Colonic mucosa (tissue), 4 donors: ENCODE data around the gene PDCD11. TPM values are rescaled to one million over a fixed set of nuclear protein-coding genes. Genes with fewer than 3 reads are reported as not detected.

Experiments
- DNase-seq: peaks from one replicate; pipeline ENCODE4 v3.0.0-alpha.2; 2020
- H3K27ac ChIP-seq: fragments of 200-600 bp; one replicate; pipeline ENCODE4 v1.8.0; 2021
- H3K27me3 ChIP-seq: fragments of 200-600 bp; one replicate; pipeline ENCODE4 v1.8.0; 2021
- H3K36me3 ChIP-seq: fragments of 200-600 bp; one replicate; pipeline ENCODE4 v1.8.0; 2021
- H3K4me1 ChIP-seq: fragments of 200-600 bp; one replicate; pipeline ENCODE4 v1.8.0; 2021; ENCODE audit warnings: mild to moderate bottlenecking
- H3K4me3 ChIP-seq: fragments of 200-600 bp; one replicate; pipeline ENCODE4 v1.8.0; 2021
- H3K9ac ChIP-seq, 2 donors: one replicate each; pipeline ENCODE4 v1.7.0; 2013; ENCODE audit warnings: control low read depth in 2 of 2, low read depth in 2 of 2, low read length in 2 of 2
- H3K9me3 ChIP-seq: fragments of 200-600 bp; one replicate; pipeline ENCODE4 v1.8.0; 2021
- intact Hi-C: fragments of 100-400 bp; cut with DNase I; formaldehyde crosslinking; loops from one replicate; pipeline ENCODE4 v1.14.1; 2022
- total RNA-seq, 2 donors: library from RNA; stranded (reverse); fragmentation: NEBNext Ultra II Directional in 1 of 2; extraction: Animal tissue kit (Norgen Biotek cat#: 25700) in 1 of 2; gene quantifications; one replicate each; pipeline ENCODE4 v1.2.1, GENCODE V29; 2021
- TF ChIP-seq, protein P1 (sequence below): fragments of 200-600 bp; IDR thresholded peaks from one replicate; pipeline ENCODE4 v1.8.0; 2022; ENCODE audit warnings: antibody characterized with exemption, mild to moderate bottlenecking
- donor health status: healthy.
- donor health status: DM: no; HTN: no; CAD: no.
- donor health status: DM: no; HTN: no; CAD: no.

Gene PDCD11
- total RNA-seq, 2 donors from 2014 or later, result 14.9 to 33.6 TPM

DNA sequence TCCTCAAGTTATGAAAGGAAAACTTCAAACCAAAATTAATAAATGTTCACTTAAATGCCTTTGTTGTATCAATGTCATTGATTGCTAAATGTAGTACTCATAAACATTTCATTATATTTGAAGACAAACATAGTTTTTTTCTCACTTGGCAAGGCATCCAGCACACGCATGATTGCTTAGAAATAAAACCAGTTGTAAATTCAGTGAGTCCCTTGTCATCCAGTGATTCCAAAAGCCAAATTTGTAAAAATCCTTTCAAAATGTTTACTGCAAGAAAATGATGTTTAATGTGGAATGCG is 90.9 kb downstream of the PDCD11 start:
- TF ChIP-seq, protein P1, sequence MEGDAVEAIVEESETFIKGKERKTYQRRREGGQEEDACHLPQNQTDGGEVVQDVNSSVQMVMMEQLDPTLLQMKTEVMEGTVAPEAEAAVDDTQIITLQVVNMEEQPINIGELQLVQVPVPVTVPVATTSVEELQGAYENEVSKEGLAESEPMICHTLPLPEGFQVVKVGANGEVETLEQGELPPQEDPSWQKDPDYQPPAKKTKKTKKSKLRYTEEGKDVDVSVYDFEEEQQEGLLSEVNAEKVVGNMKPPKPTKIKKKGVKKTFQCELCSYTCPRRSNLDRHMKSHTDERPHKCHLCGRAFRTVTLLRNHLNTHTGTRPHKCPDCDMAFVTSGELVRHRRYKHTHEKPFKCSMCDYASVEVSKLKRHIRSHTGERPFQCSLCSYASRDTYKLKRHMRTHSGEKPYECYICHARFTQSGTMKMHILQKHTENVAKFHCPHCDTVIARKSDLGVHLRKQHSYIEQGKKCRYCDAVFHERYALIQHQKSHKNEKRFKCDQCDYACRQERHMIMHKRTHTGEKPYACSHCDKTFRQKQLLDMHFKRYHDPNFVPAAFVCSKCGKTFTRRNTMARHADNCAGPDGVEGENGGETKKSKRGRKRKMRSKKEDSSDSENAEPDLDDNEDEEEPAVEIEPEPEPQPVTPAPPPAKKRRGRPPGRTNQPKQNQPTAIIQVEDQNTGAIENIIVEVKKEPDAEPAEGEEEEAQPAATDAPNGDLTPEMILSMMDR, result no peak
- intact Hi-C loops, result no loop called here

DNA sequence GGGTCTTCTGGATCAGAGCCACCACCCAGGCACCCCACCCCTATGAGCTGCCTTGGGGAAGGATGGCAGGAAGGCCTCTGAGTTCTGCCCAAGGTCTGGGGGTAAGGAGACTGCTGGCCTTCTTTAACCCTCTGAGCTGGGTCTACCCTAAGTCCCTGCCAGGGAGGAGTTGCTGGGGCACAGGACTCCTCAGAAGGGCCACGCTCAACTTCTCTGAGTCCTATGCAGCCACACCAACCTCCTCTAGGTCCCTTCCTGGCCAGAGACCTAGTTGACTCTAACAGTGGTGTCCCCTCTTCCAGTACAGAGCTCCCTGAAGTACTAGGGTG is 94.5 kb downstream of the PDCD11 start:
- no peak overlapping the region for H3K9ac ChIP-seq

More for the DNA sequence above, 90.9 kb downstream of the PDCD11 start:
- Histone ChIP-seq H3K27ac (no peak overlapping the region), H3K9ac (no peak overlapping the region), H3K9me3 (no peaks in the 10 kb centered on the region), H3K4me1 (no peaks in the 10 kb centered on the region), H3K4me3 (no peak overlapping the region), H3K27me3 (no peaks in the 10 kb centered on the region), H3K36me3 (no peaks in the 10 kb centered on the region)
- no peak for DNase-seq

DNA sequence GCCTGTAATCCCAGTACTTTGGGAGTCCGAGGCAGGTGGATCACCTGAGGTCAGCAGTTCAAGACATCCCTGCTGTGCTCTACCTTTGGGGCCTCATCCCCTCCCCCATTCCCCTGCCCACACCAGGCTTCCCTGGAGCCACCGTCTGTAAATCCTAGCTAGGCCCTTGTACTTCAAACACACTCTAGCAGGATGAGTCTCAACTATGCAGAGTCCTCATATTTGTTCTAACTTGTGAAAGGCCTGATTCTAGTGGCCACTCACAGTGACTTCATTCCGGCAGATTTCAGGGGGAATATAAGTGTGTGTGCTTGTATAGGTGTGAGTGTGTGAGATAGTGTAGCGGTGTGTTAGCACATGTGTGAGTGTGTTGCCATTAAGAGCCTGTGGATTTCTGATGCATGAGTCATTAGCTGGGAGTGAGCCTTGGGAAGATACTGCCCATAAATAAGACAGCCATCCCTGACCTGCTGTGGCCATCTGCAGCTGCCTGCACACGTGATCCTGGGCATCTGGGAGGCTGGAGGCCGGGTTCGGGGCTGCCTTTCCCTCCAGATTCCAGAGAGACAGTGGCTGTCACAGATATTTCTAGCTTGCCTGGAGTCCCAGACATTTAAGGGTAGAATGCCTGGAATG is 95.4 kb downstream of the PDCD11 start:
- intact Hi-C loops, result no loop called here
- Histone ChIP-seq H3K4me1 (no peaks in the 10 kb centered on the region), H3K9me3 (no peaks in the 10 kb centered on the region), H3K36me3 (no peaks in the 10 kb centered on the region), H3K27me3 (peaks cover 29% of the 10 kb centered on the region), H3K9ac (no peak overlapping the region), H3K4me3 (no peak overlapping the region), H3K27ac (no peak overlapping the region)
- no peak for DNase-seq
- TF ChIP-seq, protein P1, result no peak

More for the DNA sequence above, 94.5 kb downstream of the PDCD11 start:
- Histone ChIP-seq H3K4me1 (no peaks in the 10 kb centered on the region), H3K36me3 (no peaks in the 10 kb centered on the region), H3K27ac (no peak overlapping the region), H3K27me3 (peaks cover 29% of the 10 kb centered on the region), H3K4me3 (no peak overlapping the region), H3K9me3 (no peaks in the 10 kb centered on the region)
- no peak for DNase-seq
- TF ChIP-seq, protein P1, result no peak
- intact Hi-C loops, result no loop called here

DNA sequence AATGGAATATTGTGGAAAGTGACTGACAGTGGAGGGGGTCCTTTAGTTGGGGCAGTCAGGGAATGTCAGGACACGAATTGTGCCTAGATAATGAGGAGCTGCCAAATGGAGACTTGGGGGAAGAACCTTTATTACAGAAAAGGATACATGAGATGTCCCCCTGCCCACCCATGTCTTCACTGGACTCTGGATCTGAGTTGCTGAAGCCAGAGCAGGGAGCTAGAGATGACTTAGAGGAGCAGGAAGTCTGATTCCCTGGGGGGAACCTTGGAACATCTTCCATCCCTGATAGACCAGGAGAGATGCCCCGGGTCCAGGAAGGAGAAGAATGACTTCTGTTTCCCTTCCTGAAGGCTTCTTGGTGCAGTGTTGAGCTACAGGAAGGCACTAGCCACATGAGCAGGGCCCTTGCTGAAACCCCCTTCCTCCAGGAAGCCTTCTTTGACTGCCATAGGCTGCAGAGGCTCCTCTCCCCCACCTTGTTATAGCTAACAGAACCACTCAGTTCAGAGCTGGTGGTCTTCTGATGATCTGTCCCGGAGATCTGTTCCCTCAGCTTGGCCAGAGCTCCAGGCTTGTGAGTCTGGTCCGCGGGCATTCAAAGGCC is 96.3 kb downstream of the PDCD11 start:
- Histone ChIP-seq H3K27me3 (peaks cover 29% of the 10 kb centered on the region), H3K27ac (no peak overlapping the region), H3K36me3 (no peaks in the 10 kb centered on the region), H3K9me3 (no peaks in the 10 kb centered on the region), H3K9ac (no peak overlapping the region), H3K4me3 (no peak overlapping the region), H3K4me1 (no peaks in the 10 kb centered on the region)
- DNase-seq, result no peak
- intact Hi-C loops, result no loop called here
- TF ChIP-seq, protein P1, result no peak

DNA sequence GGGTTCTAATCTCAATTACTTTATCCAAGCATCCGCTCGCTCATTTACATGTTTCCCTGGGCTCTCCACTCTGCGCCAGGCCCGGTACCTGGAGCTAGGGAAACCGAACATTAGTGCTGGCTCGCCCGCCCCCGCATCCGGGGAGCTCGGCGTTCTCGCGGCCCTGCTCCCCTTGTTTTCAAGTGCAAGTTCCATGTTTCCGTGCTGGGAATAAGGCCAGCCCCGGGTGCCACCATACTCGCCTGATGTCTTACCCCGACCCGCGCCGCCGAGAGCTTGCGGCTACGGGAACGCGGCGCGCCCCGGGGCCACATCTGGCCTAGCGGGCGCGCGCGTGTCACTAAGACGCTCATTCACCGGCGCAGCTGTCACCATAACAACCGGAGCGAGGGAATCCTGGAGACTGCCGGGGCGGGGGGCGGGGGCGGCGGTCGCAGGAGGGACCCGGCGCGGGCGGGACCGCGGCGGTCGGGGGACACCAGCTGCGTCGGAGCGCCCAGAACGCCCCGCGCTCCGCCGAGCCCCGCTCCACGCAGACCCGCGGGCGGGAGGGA is 97.0 kb downstream of the PDCD11 start, which contains the start of gene NEURL1:
Gene NEURL1 (plus strand): TSS at position 344 of the 554 bp plus-strand sequence. CDS start 683 bp downstream, outside the sequence.
- no peaks in the 10 kb centered on the region for H3K9me3 ChIP-seq
- DNase-seq, result no peak
- peak within 1 kb of the TSS in 1 of 2 donors; percentile 26 for H3K9ac ChIP-seq
- H3K4me3 ChIP-seq, result peak within 1 kb of the TSS; percentile 59
- H3K4me1 ChIP-seq, result no peaks in the 10 kb centered on the region
- peaks cover 29% of the 10 kb centered on the region for H3K27me3 ChIP-seq
- H3K27ac ChIP-seq, result no peak within 1 kb of the TSS
- TF ChIP-seq, protein P1, result no peak
- intact Hi-C loops, result no loop called here
- no peaks in the 10 kb centered on the region for H3K36me3 ChIP-seq
